Lower leg skin (tissue), 3 donors: Measurements from ENCODE around the gene ST8SIA6.

Experiments used
- CTCF ChIP-seq, 3 donors: fragments of 450-650 bp; IDR thresholded peaks; one replicate each; pipeline ENCODE4 v1.5.1; 2016; ENCODE audit warnings: antibody characterized with exemption in 3 of 3, mild to moderate bottlenecking in 3 of 3, moderate library complexity in 2 of 3
- POLR2A ChIP-seq, 2 donors: fragments of 450-650 bp; IDR thresholded peaks; one replicate each; pipeline ENCODE4 v1.6.1; 2016 to 2017; ENCODE audit warnings: antibody characterized with exemption in 2 of 2, mild to moderate bottlenecking in 1 of 2, moderate library complexity in 1 of 2

GRCh38 chr10:17453035-17453372 is 1.4 kb downstream of the ST8SIA6 start:
- TF ChIP-seq POLR2A (IDR thresholded peaks at IDR 0.05) (no peak), CTCF (IDR thresholded peaks at IDR 0.05) (no peak)
